IPS-NIHi11 (cell line): ENCODE measurements around the gene CMKLR1.

Experiments
- DNase-seq: peaks from one replicate; pipeline ENCODE4 v3.0.0; 2012; ENCODE audit warnings: mixed read lengths, low spot score

CMKLR1 gene

GRCh38 chr12:108361606-108362005, 22.5 kb upstream of the CMKLR1 start:
- no peak for DNase-seq

- no peak for DNase-seq
These were observed 21.4 kb upstream of the CMKLR1 start for GRCh38 chr12:108360487-108360886.

- DNase-seq = no peak
These were observed 20.9 kb upstream of the CMKLR1 start for GRCh38 chr12:108360057-108360456.

GRCh38 chr12:108358580-108358965, 19.5 kb upstream of the CMKLR1 start:
- no peak for DNase-seq

- DNase-seq = no peak
These were observed 18.9 kb upstream of the CMKLR1 start for GRCh38 chr12:108357834-108358579.

GRCh38 chr12:108356835-108357806, 18.0 kb upstream of the CMKLR1 start:
- DNase-seq = no peak

GRCh38 chr12:108355069-108355468, 16.0 kb upstream of the CMKLR1 start:
- no peak for DNase-seq

- no peak for DNase-seq
These were observed 13.5 kb upstream of the CMKLR1 start for GRCh38 chr12:108352591-108352990.

GRCh38 chr12:108350511-108350910, 11.4 kb upstream of the CMKLR1 start:
- no peak for DNase-seq

GRCh38 chr12:108349278-108349688, 10.2 kb upstream of the CMKLR1 start:
- no peak for DNase-seq

- no peak for DNase-seq
These were observed 9.7 kb upstream of the CMKLR1 start for GRCh38 chr12:108348842-108349241.

GRCh38 chr12:108346727-108347710, 7.9 kb upstream of the CMKLR1 start:
- DNase-seq = no peak

GRCh38 chr12:108345716-108346633, 6.9 kb upstream of the CMKLR1 start:
- no peak for DNase-seq

GRCh38 chr12:108342985-108343384, 3.9 kb upstream of the CMKLR1 start:
- peak; percentile 54 for DNase-seq

- DNase-seq = no peak
These were observed 3.0 kb upstream of the CMKLR1 start for GRCh38 chr12:108341854-108342847.

GRCh38 chr12:108341356-108341755, 2.2 kb upstream of the CMKLR1 start:
- DNase-seq = no peak

GRCh38 chr12:108340037-108340436, 926 bp upstream of the CMKLR1 start:
- no peak for DNase-seq

GRCh38 chr12:108337235-108338223, 1.6 kb downstream of the CMKLR1 start:
- DNase-seq = peak; percentile 74
